Measurements from ENCODE around the gene PLD5.

GRCh38 chr1:242435200-242435599 is 89.3 kb downstream of the PLD5 start:
- TF ChIP-seq CTCF (IDR thresholded peaks at IDR 0.05): no peak
- TF ChIP-seq POLR2A (IDR thresholded peaks at IDR 0.05): no peak
